K562 (cell line): ENCODE results near the gene PDHB. TPM values are rescaled to one million over a fixed set of nuclear protein-coding genes. Genes with fewer than 3 reads are reported as not detected.

Source experiments
- ATAC-seq: fragments of 200-7000 bp; cut with Tn5 transposase; 3 replicates; pipeline ENCODE4 v1.9.1; 2020; ENCODE audit warnings: moderate library complexity
- BruUV-seq: library from RNA; stranded (reverse); fragments of 400-500 nt; replicated peaks from 2 replicates; lab custom pipeline; 2021; lab: Mats Ljungman, UMichigan
- CTCF ChIA-PET: fragments of 300-600 bp; formaldehyde crosslinking; extraction: SDS; loops from one replicate; lab custom pipeline; 2021; ENCODE audit warnings: low intra/inter-chr PET ratio; lab: Yijun Ruan, JAX
- POLR2A ChIA-PET: fragments of 300-600, 350-650 bp; sonication (Branson Sonifier 250); formaldehyde crosslinking; extraction: SDS; loops from one replicate; lab custom pipeline; 2021; ENCODE audit warnings: antibody characterized with exemption, inconsistent platforms; lab: Yijun Ruan, JAX
- DNase-seq, 4 experiments: peaks; one replicate each; pipeline versions ENCODE4 v3.0.0 to v3.0.0-alpha.2; 2011 to 2018; ENCODE audit warnings: low spot score in 3 of 4, mixed read lengths in 3 of 4; ENCODE audit errors: extremely low read depth in 1 of 4
- FAIRE-seq: peaks from 2 replicates; lab custom pipeline; 2011; peaks lifted over from hg19 to GRCh38; lab: Jason Lieb, UNC
- H2AFZ ChIP-seq: 2 replicates; pipeline ENCODE4 v1.6.0; 2011; ENCODE audit warnings: low read depth, low read length, control low read depth, inconsistent platforms
- H3K27ac ChIP-seq: fragments of 200-600 bp; 3 replicates; pipeline ENCODE4 v1.8.0; 2011; ENCODE audit warnings: low read depth, mild to moderate bottlenecking, control low read depth, inconsistent platforms, low read length, moderate library complexity, mixed read lengths; ENCODE audit errors: extremely low read depth
- H3K27me3 ChIP-seq, 2 experiments: fragments of 300-600 bp in 1 of 2; 2 replicates in 1 of 2; 3 replicates in 1 of 2; pipeline versions ENCODE4 v1.6.0 to v1.8.0; 2011; ENCODE audit warnings: inconsistent platforms in 2 of 2, low read length in 2 of 2, mild to moderate bottlenecking in 1 of 2, mixed read lengths in 1 of 2, moderate library complexity in 1 of 2; ENCODE audit not compliant: control insufficient read depth in 2 of 2, insufficient read depth in 2 of 2
- H3K36me3 ChIP-seq: fragments of 300-600 bp; 3 replicates; pipeline ENCODE4 v1.8.0; 2011; ENCODE audit warnings: mild to moderate bottlenecking, low read length, inconsistent platforms; ENCODE audit not compliant: control insufficient read depth, insufficient read depth
- H3K4me1 ChIP-seq, 2 experiments: fragments of 200-600 bp in 1 of 2; replicated peaks in 1 of 2; 2 replicates in 1 of 2; 3 replicates in 1 of 2; pipeline versions ENCODE4 v1.5.1 to v1.8.0; 2011; ENCODE audit warnings: inconsistent platforms in 2 of 2, low read length in 2 of 2, mild to moderate bottlenecking in 1 of 2, mixed read lengths in 1 of 2, moderate library complexity in 1 of 2; ENCODE audit not compliant: control insufficient read depth in 2 of 2, insufficient read depth in 2 of 2
- H3K4me2 ChIP-seq: 2 replicates; pipeline ENCODE4 v1.6.1; 2011; ENCODE audit warnings: low read length, control low read depth, inconsistent platforms, mixed read lengths; ENCODE audit not compliant: insufficient read depth
- H3K4me3 ChIP-seq: fragments of 200-600 bp; sonication (generic), shearing (Covaris generic); 2 replicates; pipeline ENCODE4 v1.5.1; 2016; ENCODE audit warnings: control low read depth, inconsistent platforms
- H3K79me2 ChIP-seq: fragments of 200-600 bp; 3 replicates; pipeline ENCODE4 v1.8.0; 2011; ENCODE audit warnings: low read length, inconsistent platforms; ENCODE audit not compliant: control insufficient read depth, insufficient read depth
- H3K9ac ChIP-seq, 2 experiments: 2 replicates each; pipeline versions ENCODE4 v1.6.0 to v1.6.1; 2011; ENCODE audit warnings: low read depth in 2 of 2, low read length in 2 of 2, control low read depth in 1 of 2, inconsistent platforms in 1 of 2, mild to moderate bottlenecking in 1 of 2, mixed read lengths in 1 of 2; ENCODE audit not compliant: insufficient read depth in 1 of 2
- H3K9me1 ChIP-seq: one replicate; pipeline ENCODE4 v1.6.0; 2011; ENCODE audit warnings: inconsistent platforms, mild to moderate bottlenecking, low read length, moderate library complexity; ENCODE audit not compliant: control insufficient read depth, insufficient read depth
- H3K9me3 ChIP-seq: replicated peaks from 2 replicates; pipeline ENCODE4 v1.5.1; 2011; ENCODE audit warnings: low read depth, low read length, inconsistent platforms; ENCODE audit not compliant: control insufficient read depth, insufficient read depth
- H4K20me1 ChIP-seq: replicated peaks from 2 replicates; pipeline ENCODE4 v1.6.1; 2011; ENCODE audit warnings: low read length, inconsistent platforms, mixed read lengths; ENCODE audit not compliant: control insufficient read depth, insufficient read depth
- JUND ChIP-seq, 2 experiments: IDR thresholded peaks; 2 replicates in 1 of 2; 3 replicates in 1 of 2; pipeline ENCODE4 v1.6.1; 2011; ENCODE audit warnings: borderline replicate concordance in 2 of 2, low read depth in 2 of 2, low read length in 2 of 2, improper control_type of control experiment in 1 of 2, missing biosample characterization in 1 of 2, missing genetic modification characterization in 1 of 2, missing genetic modification reagents in 1 of 2
- LCOR ChIP-seq: sonication (generic); formaldehyde crosslinking; IDR thresholded peaks from 2 replicates; pipeline ENCODE4 v1.8.0; 2022; ENCODE audit warnings: mild to moderate bottlenecking, missing genetic modification reagents
- MTA1 ChIP-seq: fragments of 450-650 bp; IDR thresholded peaks from 2 replicates; pipeline ENCODE4 v1.6.1; 2017; ENCODE audit warnings: borderline replicate concordance
- NCOA2 ChIP-seq, 2 experiments: fragments of 450-650 bp; IDR thresholded peaks; 2 replicates each; pipeline ENCODE4 v1.6.1; 2018; ENCODE audit warnings: mild to moderate bottlenecking in 2 of 2, moderate library complexity in 1 of 2; ENCODE audit not compliant: partially characterized antibody in 2 of 2
- NR4A1 ChIP-seq, 2 experiments: fragments of 250-450 bp in 1 of 2; fragments of 450-650 bp in 1 of 2; sonication (Bioruptor Pico) in 1 of 2; IDR thresholded peaks; 2 replicates each; pipeline versions ENCODE4 v1.4.0 to v1.6.1; 2016 to 2020; ENCODE audit warnings: mild to moderate bottlenecking in 2 of 2, missing compliant biosample characterization in 1 of 2, missing genetic modification characterization in 1 of 2, moderate library complexity in 1 of 2
- TAF7 ChIP-seq: fragments of 450-650 bp; IDR thresholded peaks from 2 replicates; pipeline ENCODE4 v1.6.1; 2016; ENCODE audit warnings: missing genetic modification characterization, missing compliant biosample characterization
- ZNF212 ChIP-seq: fragments of 450-650 bp; formaldehyde crosslinking; IDR thresholded peaks from 2 replicates; pipeline ENCODE4 v1.4.0; 2020; ENCODE audit warnings: mild to moderate bottlenecking
- WGBS: fragments of 100-300 bp; shearing (Covaris generic); methylation state at CpG from one replicate; pipeline ENCODE4 v1.1.6; 2016; ENCODE audit warnings: low coverage, mixed read lengths; ENCODE audit not compliant: insufficient coverage; ENCODE audit errors: missing lambda C conversion rate; 5-methylcytosine and 5-hydroxymethylcytosine counted together
- in situ Hi-C: fragments of 300-500 bp; cut with MboI; formaldehyde crosslinking; loops from 4 replicates; pipeline ENCODE4 v1.15.0; 2018; ENCODE audit warnings: inconsistent platforms, mixed read lengths
- intact Hi-C: fragments of 100-400 bp; cut with micrococcal nuclease; formaldehyde crosslinking; loops from 2 replicates; pipeline ENCODE4 v1.14.2; 2022
- polyA plus RNA-seq, 8 experiments: library from polyadenylated mRNA; depleted of rRNA in 4 of 8; stranded (reverse) in 5 of 8; unstranded in 3 of 8; fragments of >200 nt; fragmentation: Nextera tagmentation in 2 of 8; fragmentation: Illumina TruSeq in 1 of 8; extraction: Ambion mirVana in 2 of 8; extraction: Trizol in 1 of 8; gene quantifications; 2 replicates each; pipeline versions ENCODE4 v1.2.1 to v1.2.3, GENCODE V29; 2011 to 2014; ENCODE audit warnings: inconsistent platforms in 1 of 8, missing spikeins in 1 of 8
- total RNA-seq, 7 experiments: library from RNA; depleted of rRNA in 6 of 7; stranded (reverse); fragments of >200 nt in 6 of 7; fragmentation: Illumina TruSeq in 2 of 7; extraction: Trizol in 2 of 7; gene quantifications; 2 replicates each; pipeline versions ENCODE4 v1.2.1 to v1.2.3, GENCODE V29; 2011 to 2021; ENCODE audit warnings: low replicate concordance in 1 of 7

PDHB gene
- total and polyA plus RNA-seq, 9 of the 15 experiments (the other 6 are each of a cell fraction or from before 2014, with no cell fraction given) = 51.2 to 178 (median 85.2) TPM

DNA sequence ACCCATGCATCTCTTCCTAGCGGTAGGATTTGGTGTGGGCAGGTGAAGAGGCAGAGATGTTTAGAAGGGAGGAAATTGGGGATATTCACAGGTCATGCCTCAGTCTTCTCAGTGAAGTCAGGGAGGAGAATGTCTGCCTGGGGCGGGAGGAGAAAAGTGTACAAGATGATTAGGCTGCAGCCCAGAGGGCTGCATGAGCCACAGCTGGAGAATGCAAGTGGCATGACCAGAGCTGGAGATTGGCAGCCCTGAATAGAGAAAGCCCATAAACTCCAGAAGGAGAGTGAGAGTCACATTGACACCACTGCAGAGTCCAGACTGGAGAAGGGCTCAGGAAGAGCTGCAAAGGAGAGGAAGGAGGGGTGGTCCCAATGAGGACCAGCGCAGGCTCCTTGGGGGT lies 22.6 kb downstream of the PDHB start:
- DNase-seq (no peak), FAIRE-seq (no peak), ATAC-seq (no peak)
- no peak overlapping the region for H3K4me2 ChIP-seq
- BruUV-seq = no TSS peak
- intact Hi-C loops (loop anchor here (5.0 kb wide), 1 partner anchor 104 kb away; the partner anchor contains the start of genes HTD2 and RPP14), in situ Hi-C loops (loop anchor here (5.0 to 10.0 kb wide), 2 partner anchors 84 to 226 kb away; no protein-coding TSS in a partner anchor)
- H3K79me2 ChIP-seq = no peaks in the 10 kb centered on the region
- peaks cover 17% of the 10 kb centered on the region for H3K36me3 ChIP-seq
- H2AFZ ChIP-seq = no peak overlapping the region
- H4K20me1 ChIP-seq = no peaks in the 10 kb centered on the region
- H3K9me1 ChIP-seq = no peaks in the 10 kb centered on the region
- no peaks in the 10 kb centered on the region for H3K9me3 ChIP-seq
- H3K27me3 ChIP-seq = no peaks in the 10 kb centered on the region
- TF ChIP-seq NR4A1 (CRISPR knock-in tag; IDR thresholded peaks at IDR 0.05) = no peak
- TF ChIP-seq NR4A1 (tag; IDR thresholded peaks at IDR 0.05) = no peak
- TF ChIP-seq LCOR (CRISPR knock-in tag) = no peak
- TF ChIP-seq TAF7 (tag) = no peak
- no peak for TF ChIP-seq MTA1
- TF ChIP-seq NCOA2 (IDR thresholded peaks at IDR 0.05; ENCODE audit: partially characterized antibody in 2 of 2) = no peak
- TF ChIP-seq JUND (IDR thresholded peaks at IDR 0.05; ENCODE audit: borderline replicate concordance, low read depth, low read length) = no peak
- TF ChIP-seq JUND (tag; IDR thresholded peaks at IDR 0.05; ENCODE audit: borderline replicate concordance, low read depth, low read length) = no peak
- no peak for TF ChIP-seq ZNF212
- CTCF ChIA-PET = no interaction called here
- H3K4me1 ChIP-seq = peaks cover 0 to 6% of the 10 kb centered on the region in 2 experiments; a peak in 2 of 5 replicates
- H3K27ac ChIP-seq = no peak overlapping the region
- no peak overlapping the region for H3K9ac ChIP-seq
- H3K4me3 ChIP-seq = no peak overlapping the region
- POLR2A ChIA-PET = no interaction called here
- WGBS = 78% methylated on average over 3 of the region's 3 CpGs
